HEK293T (cell line): Measurements from ENCODE around the gene MEGF6.

Experiments used
- FOXK2 ChIP-seq: fragments of 450-650 bp; IDR thresholded peaks from 2 replicates; pipeline ENCODE4 v1.6.1; 2016; ENCODE audit warnings: mild to moderate bottlenecking
- FOXM1 ChIP-seq: fragments of 450-650 bp; IDR thresholded peaks from 2 replicates; pipeline ENCODE4 v1.6.1; 2017; ENCODE audit warnings: mild to moderate bottlenecking, borderline replicate concordance
- NFRKB ChIP-seq: fragments of 450-650 bp; IDR thresholded peaks from 2 replicates; pipeline ENCODE4 v1.6.1; 2016; ENCODE audit warnings: mild to moderate bottlenecking, moderate library complexity

GRCh38 chr1:3456964-3457909, 154.1 kb downstream of the MEGF6 start:
- TF ChIP-seq NFRKB (no peak), FOXK2 (no peak), FOXM1 (no peak)
